SK-N-MC (cell line): ENCODE measurements around the gene LMO2.

Experiments
- EZH2 ChIP-seq: fragments of 200-600 bp; sonication (generic); IDR thresholded peaks from one replicate; pipeline ENCODE4 v1.6.1; 2017; ENCODE audit warnings: antibody characterized with exemption
- POLR2AphosphoS5 ChIP-seq: IDR thresholded peaks from 2 replicates; pipeline ENCODE4 v1.6.1; 2012; ENCODE audit warnings: mild to moderate bottlenecking, low read depth, low read length, borderline replicate concordance

DNA sequence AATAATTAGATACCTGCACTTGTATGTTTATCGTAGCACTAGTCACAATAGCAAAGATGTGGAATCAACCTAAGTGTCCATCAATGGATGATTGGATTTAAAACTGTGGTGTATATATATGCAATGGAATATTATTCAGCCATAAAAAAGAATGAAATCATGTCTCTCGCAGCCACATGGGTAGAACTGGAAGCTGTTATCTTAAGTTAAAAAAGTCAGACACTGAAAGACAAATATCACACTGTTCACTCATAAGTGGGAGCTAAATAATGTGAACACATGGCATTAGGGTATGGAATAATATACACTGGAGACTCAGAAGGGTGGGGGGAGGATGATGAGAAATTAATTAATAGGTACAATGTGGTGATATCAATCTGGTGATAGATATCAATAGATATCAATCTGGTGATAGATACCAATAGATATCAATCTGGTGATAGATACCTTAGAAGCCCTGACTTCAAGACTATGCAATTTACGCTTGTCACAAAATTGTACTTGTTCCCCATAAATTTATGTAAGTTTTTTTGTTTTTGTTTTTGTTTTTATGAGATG lies 2.0 kb downstream of the LMO2 start:
- TF ChIP-seq POLR2AphosphoS5 (no peak), EZH2 (no peak)
